Liver (tissue), 9 donors: ENCODE data around the gene GXYLT2. TPM values are rescaled to one million over a fixed set of nuclear protein-coding genes. Genes with fewer than 3 reads are reported as not detected.

Source experiments
- DNase-seq: peaks from one replicate; pipeline ENCODE4 v3.0.0-alpha.2; 2017; ENCODE audit warnings: low spot score
- H3K27ac ChIP-seq, 2 donors: one replicate each; pipeline ENCODE4 v1.7.0; 2013; ENCODE audit warnings: inconsistent platforms in 2 of 2, low read length in 2 of 2, control low read depth in 1 of 2, low read depth in 1 of 2, mild to moderate bottlenecking in 1 of 2
- H3K27me3 ChIP-seq, 4 donors: one replicate each; pipeline versions ENCODE4 v1.6.1 to v1.7.0; 2013; ENCODE audit warnings: low read length in 3 of 4, inconsistent platforms in 1 of 4, mild to moderate bottlenecking in 1 of 4, moderate library complexity in 1 of 4; ENCODE audit not compliant: control insufficient read depth in 4 of 4, insufficient read depth in 4 of 4
- H3K36me3 ChIP-seq, 4 donors: one replicate each; pipeline versions ENCODE4 v1.6.1 to v1.7.0; 2013; ENCODE audit warnings: low read length in 3 of 4, mild to moderate bottlenecking in 3 of 4, low read depth in 1 of 4, moderate library complexity in 1 of 4; ENCODE audit not compliant: control insufficient read depth in 4 of 4, insufficient read depth in 3 of 4
- H3K4me1 ChIP-seq, 4 donors: one replicate each; pipeline versions ENCODE4 v1.6.1 to v1.7.0; 2013; ENCODE audit warnings: low read length in 3 of 4, mild to moderate bottlenecking in 3 of 4, moderate library complexity in 1 of 4; ENCODE audit not compliant: control insufficient read depth in 4 of 4, insufficient read depth in 4 of 4
- H3K4me3 ChIP-seq, 3 donors: one replicate each; pipeline versions ENCODE4 v1.6.1 to v1.7.0; 2013; ENCODE audit warnings: low read length in 3 of 3, control low read depth in 1 of 3, low read depth in 1 of 3, mild to moderate bottlenecking in 1 of 3
- H3K9ac ChIP-seq, 2 donors: one replicate each; pipeline ENCODE4 v1.7.0; 2013; ENCODE audit warnings: low read length in 2 of 2, mild to moderate bottlenecking in 2 of 2, moderate library complexity in 2 of 2, control low read depth in 1 of 2, low read depth in 1 of 2
- H3K9me3 ChIP-seq, 4 donors: one replicate each; pipeline versions ENCODE4 v1.6.1 to v1.7.0; 2013; ENCODE audit warnings: low read length in 3 of 4; ENCODE audit not compliant: control insufficient read depth in 4 of 4
- CTCF ChIP-seq: fragments of 150-350 bp; IDR thresholded peaks from 2 replicates; pipeline ENCODE4 v1.5.1; 2017; ENCODE audit warnings: improper control_type of control experiment, low read depth, low read length; ENCODE audit not compliant: missing input control
- EGR1 ChIP-seq, 2 donors: IDR thresholded peaks; 2 replicates each; pipeline ENCODE4 v1.6.1; 2016 to 2018; ENCODE audit warnings: antibody characterized with exemption in 2 of 2, low read depth in 2 of 2
- FOXA2 ChIP-seq: IDR thresholded peaks from 2 replicates; pipeline ENCODE4 v1.6.1; 2016; ENCODE audit warnings: antibody characterized with exemption
- GABPA ChIP-seq, 2 donors: IDR thresholded peaks in 1 of 2; conservative IDR thresholded peaks in 1 of 2; 2 replicates each; pipeline ENCODE4 v1.6.1; 2016; ENCODE audit warnings: antibody characterized with exemption in 2 of 2, mild to moderate bottlenecking in 1 of 2, moderate library complexity in 1 of 2
- HNF4A ChIP-seq, 2 donors: conservative IDR thresholded peaks; 2 replicates each; pipeline ENCODE4 v1.6.1; 2016; ENCODE audit warnings: antibody characterized with exemption in 2 of 2, mild to moderate bottlenecking in 2 of 2
- HNF4G ChIP-seq: IDR thresholded peaks from 2 replicates; pipeline ENCODE4 v1.6.1; 2016; ENCODE audit warnings: antibody characterized with exemption
- JUND ChIP-seq, 2 donors: IDR thresholded peaks; 2 replicates each; pipeline ENCODE4 v1.6.1; 2016; ENCODE audit warnings: antibody characterized with exemption in 2 of 2
- NR2F2 ChIP-seq: IDR thresholded peaks from 2 replicates; pipeline ENCODE4 v1.6.1; 2016; ENCODE audit warnings: antibody characterized with exemption
- RAD21 ChIP-seq, 2 donors: IDR thresholded peaks; 2 replicates each; pipeline ENCODE4 v1.6.1; 2016; ENCODE audit warnings: antibody characterized with exemption in 2 of 2, mild to moderate bottlenecking in 2 of 2
- REST ChIP-seq: IDR thresholded peaks from 2 replicates; pipeline ENCODE4 v1.6.1; 2016; ENCODE audit warnings: antibody characterized with exemption, mild to moderate bottlenecking
- RXRA ChIP-seq, 2 donors: IDR thresholded peaks; 2 replicates each; pipeline ENCODE4 v1.6.1; 2017 to 2018; ENCODE audit warnings: antibody characterized with exemption in 2 of 2, mild to moderate bottlenecking in 1 of 2
- SP1 ChIP-seq: IDR thresholded peaks from 2 replicates; pipeline ENCODE4 v1.6.1; 2018; ENCODE audit warnings: antibody characterized with exemption, mild to moderate bottlenecking
- TAF1 ChIP-seq: conservative IDR thresholded peaks from 2 replicates; pipeline ENCODE4 v1.6.1; 2016; ENCODE audit warnings: antibody characterized with exemption, mild to moderate bottlenecking
- WGBS: extraction: QIAGEN DNeasy Blood & Tissue Kit; methylation state at CpG from one replicate; pipeline ENCODE4 v1.1.7; 2013; 5-methylcytosine and 5-hydroxymethylcytosine counted together
- polyA plus RNA-seq, 2 donors: library from polyadenylated mRNA; stranded (reverse) in 1 of 2; unstranded in 1 of 2; fragments of 200-250 nt in 1 of 2; fragments of >200 nt in 1 of 2; fragmentation: Nextera tagmentation in 1 of 2; extraction: Ambion mirVana in 1 of 2; gene quantifications; one replicate each; pipeline versions ENCODE4 v1.2.1 to v1.2.3, GENCODE V29; 2013 to 2015
- total RNA-seq, 2 donors: library from RNA; depleted of rRNA; stranded (reverse); fragments of >200 nt; gene quantifications; one replicate each; pipeline ENCODE4 v1.2.3, GENCODE V29; 2014
- TF ChIP-seq, protein P1 (sequence below): IDR thresholded peaks from 2 replicates; pipeline ENCODE4 v1.6.1; 2016; ENCODE audit warnings: antibody characterized with exemption
- donor health status: healthy.
- donor health status: healthy.
- donor health status: healthy.
- donor health status: healthy.
- donor health status: healthy.

Gene GXYLT2
- total and polyA plus RNA-seq, 4 donors = 0.06 to 0.98 (median 0.10) TPM

GRCh38 chr3:72916250-72916649 lies 28.4 kb downstream of the GXYLT2 start:
- WGBS = 89% methylated on average over 2 of the region's 2 CpGs
- DNase-seq = no peak
- no peak for TF ChIP-seq TAF1
- TF ChIP-seq JUND (IDR thresholded peaks at IDR 0.05) = no peak
- no peak for TF ChIP-seq HNF4G
- no peak for TF ChIP-seq GABPA (IDR thresholded peaks at IDR 0.05 in 1 of 2, conservative IDR thresholded peaks at IDR 0.05 in 1 of 2)
- no peak for TF ChIP-seq NR2F2
- TF ChIP-seq REST = no peak
- no peak for TF ChIP-seq FOXA2
- no peak for TF ChIP-seq RAD21 (IDR thresholded peaks at IDR 0.05)
- no peak for TF ChIP-seq EGR1 (IDR thresholded peaks at IDR 0.05; ENCODE audit: low read depth in 2 of 2)
- no peak for TF ChIP-seq CTCF

GRCh38 chr3:72919520-72919919 lies 31.7 kb downstream of the GXYLT2 start:
- no peaks in the 10 kb centered on the region for H3K36me3 ChIP-seq
- H3K4me1 ChIP-seq = no peaks in the 10 kb centered on the region
- no peak overlapping the region for H3K4me3 ChIP-seq
- no peak for DNase-seq
- H3K27ac ChIP-seq = no peak overlapping the region
- H3K9ac ChIP-seq = no peak overlapping the region
- H3K27me3 ChIP-seq = no peaks in the 10 kb centered on the region
- H3K9me3 ChIP-seq = no peaks in the 10 kb centered on the region
- 95% methylated on average over 8 of the region's 8 CpGs for WGBS
- TF ChIP-seq EGR1 (IDR thresholded peaks at IDR 0.05; ENCODE audit: low read depth in 2 of 2) = no peak
- no peak for TF ChIP-seq GABPA (IDR thresholded peaks at IDR 0.05 in 1 of 2, conservative IDR thresholded peaks at IDR 0.05 in 1 of 2)
- TF ChIP-seq, protein P1, sequence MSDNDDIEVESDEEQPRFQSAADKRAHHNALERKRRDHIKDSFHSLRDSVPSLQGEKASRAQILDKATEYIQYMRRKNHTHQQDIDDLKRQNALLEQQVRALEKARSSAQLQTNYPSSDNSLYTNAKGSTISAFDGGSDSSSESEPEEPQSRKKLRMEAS = no peak
- no peak for TF ChIP-seq JUND (IDR thresholded peaks at IDR 0.05)
- no peak for TF ChIP-seq REST
- TF ChIP-seq HNF4A (conservative IDR thresholded peaks at IDR 0.05) = no peak
- no peak for TF ChIP-seq RAD21 (IDR thresholded peaks at IDR 0.05)
- no peak for TF ChIP-seq SP1
- TF ChIP-seq RXRA (IDR thresholded peaks at IDR 0.05) = no peak
- no peak for TF ChIP-seq HNF4G
- no peak for TF ChIP-seq NR2F2
- no peak for TF ChIP-seq TAF1

More at GRCh38 chr3:72916250-72916649, 28.4 kb downstream of the GXYLT2 start:
- Histone ChIP-seq H3K27ac (no peak overlapping the region), H3K36me3 (no peaks in the 10 kb centered on the region), H3K9ac (no peak overlapping the region), H3K4me1 (no peaks in the 10 kb centered on the region), H3K4me3 (no peak overlapping the region), H3K27me3 (no peaks in the 10 kb centered on the region), H3K9me3 (no peaks in the 10 kb centered on the region)
